ENCODE data around the gene SAE1.
"Not testable (repeated sequence)": the region's sequence is repeated elsewhere in the genome, so short reads cannot be mapped to it uniquely, and the experiment has no call there.

Gene SAE1

DNA sequence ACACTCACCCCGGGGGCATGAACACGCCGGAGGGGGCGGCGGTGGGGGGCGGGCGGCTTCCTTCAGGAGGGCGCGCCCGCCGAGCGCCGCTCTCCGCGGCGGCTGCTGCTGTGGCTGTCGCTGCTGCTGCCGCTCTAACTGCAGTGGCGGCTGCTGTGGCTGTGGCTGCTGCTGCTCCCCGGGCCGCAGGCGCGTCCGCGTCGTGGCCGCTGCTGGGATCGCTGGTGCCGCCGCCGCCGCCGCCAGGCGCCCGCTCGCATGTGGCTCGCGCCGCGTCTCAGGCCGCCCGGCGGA is 100.2 kb downstream of the SAE1 start, which contains the start of gene BBC3:
BBC3 (minus strand) TSS at position 279 of the 294 bp plus-strand sequence. CDS start 2,768 bp downstream, outside the sequence.
- DNase-seq (ENCODE audit: extremely low spot score, insufficient read length, low read depth) (no peak), FAIRE-seq (no peak)

DNA sequence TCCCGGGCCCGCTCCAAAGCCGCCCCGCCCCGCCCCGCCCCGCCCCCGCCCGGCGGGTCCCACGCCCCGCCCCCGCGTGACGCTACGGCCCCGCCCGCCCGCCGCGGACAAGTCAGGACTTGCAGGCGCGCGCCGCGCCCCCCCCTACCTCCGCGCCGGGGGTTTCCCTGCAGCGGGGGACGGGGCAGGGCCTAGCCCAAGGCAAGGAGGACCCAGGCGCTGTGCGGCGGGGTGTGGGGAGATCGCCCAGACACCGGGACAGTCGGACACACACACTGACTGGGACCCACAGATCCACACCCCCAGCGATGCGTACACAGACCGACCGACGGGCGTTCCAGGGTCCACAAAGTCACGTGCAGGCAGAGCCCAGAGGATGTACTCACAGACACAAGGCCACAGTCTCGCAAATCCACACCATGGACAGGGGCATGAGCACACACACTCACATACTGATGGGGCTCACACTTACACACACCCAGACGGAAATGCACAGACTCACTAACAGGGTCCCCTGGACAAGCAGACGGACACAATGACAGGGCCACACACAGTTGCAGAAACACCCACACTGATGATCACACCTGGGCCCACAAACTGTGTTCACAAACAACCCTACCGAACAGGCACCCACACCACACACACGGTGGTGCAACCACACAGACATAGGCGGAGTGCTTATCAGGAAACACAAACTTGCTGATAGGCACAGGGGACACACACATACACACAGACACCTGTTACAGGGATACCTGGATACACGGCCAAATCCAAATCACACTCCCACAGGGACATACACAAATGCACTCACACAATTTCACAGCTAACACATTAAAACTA is 100.8 kb downstream of the SAE1 start:
- DNase-seq (ENCODE audit: extremely low spot score, insufficient read length, low read depth) (no peak), FAIRE-seq (peak; percentile 52)

DNA sequence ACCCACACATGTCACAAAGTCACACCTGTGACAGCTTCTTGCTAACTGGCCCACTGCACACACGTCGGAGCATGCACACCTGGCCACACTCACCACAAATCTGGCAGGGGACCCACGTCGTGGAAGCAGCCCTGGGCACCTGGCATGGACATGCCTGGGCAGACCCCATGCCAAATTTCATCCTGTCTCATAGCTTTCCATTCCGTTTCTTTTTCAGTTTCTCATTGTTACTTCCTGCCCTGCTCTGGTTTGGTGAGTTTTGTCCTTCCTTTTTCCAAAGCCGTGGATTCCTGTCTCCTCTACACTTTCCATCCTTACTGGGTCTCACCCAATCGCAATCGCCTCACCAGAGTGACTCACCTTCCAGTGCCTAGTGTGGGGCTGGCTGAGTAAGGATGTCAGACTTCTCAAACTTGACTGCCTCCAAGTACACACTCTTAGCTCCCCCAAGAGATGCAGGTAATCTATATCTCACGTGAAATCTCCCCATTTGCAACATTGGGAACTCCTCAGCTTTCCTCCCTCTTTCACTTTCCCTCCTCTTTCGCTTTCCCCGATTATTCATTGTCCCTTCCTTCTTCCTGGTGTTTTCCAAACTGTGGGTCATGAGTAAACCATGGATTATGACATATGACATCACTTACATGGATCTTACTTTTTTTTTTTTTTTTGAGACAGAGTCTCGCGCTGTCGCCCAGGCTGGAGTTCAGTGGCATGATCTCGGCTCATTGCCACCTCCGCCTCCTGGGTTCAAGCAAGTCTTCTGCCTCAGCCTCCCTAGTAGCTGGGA is 102.0 kb downstream of the SAE1 start:
- FAIRE-seq (peak; percentile 35), DNase-seq (ENCODE audit: extremely low spot score, insufficient read length, low read depth) (no peak)

DNA sequence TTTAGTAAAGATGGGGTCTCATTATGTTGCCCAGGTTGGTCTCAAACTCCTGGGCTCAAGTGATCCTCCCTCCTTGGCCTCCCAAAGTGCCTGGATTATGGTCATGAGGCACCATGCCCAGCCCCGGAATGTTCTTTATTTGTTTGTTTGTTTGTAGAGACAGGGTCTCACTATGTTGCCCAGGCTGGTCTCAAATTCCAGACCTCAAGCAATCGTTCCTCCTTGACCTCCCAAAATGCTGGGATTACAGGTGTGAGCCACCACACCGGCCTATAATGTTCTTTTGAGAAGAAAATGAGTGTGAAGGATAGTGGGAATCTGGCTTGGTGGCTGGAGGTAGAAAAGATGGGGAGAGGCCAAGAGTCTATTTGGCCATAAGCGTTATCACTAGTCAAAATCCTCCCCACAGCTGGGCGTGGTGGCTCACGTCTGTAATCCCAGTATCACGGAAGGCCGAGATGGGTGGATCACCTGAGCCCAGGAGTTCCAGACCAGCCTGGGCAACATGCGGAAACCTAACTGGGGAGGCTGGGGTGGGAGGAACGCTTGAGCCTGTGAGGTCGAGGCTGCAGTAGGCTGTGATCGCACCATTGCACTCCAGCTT is 105.5 kb downstream of the SAE1 start:
- FAIRE-seq (no peak), DNase-seq (ENCODE audit: extremely low spot score, insufficient read length, low read depth) (no peak)

DNA sequence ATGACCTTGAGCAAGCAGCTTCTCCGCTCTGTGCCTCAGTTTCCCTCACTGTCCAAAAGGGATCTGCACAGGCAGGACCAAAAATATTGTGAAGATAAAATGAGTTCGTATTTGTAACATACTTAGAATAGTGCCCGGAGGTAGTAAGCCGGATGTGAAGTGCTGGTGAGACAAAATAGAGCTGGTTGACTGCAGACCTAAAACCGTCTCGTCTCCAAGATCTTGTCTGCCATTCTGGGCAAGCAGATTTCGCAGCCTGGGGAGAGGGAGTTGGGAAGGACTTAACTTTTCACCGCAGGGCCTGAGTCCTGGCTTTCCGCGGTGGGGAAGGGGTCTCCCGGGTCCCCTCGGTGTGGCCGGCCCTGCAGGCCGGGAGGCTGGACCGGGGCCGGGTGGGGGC is 108.5 kb downstream of the SAE1 start:
- FAIRE-seq (no peak), DNase-seq (ENCODE audit: extremely low spot score, insufficient read length, low read depth) (no peak)

DNA sequence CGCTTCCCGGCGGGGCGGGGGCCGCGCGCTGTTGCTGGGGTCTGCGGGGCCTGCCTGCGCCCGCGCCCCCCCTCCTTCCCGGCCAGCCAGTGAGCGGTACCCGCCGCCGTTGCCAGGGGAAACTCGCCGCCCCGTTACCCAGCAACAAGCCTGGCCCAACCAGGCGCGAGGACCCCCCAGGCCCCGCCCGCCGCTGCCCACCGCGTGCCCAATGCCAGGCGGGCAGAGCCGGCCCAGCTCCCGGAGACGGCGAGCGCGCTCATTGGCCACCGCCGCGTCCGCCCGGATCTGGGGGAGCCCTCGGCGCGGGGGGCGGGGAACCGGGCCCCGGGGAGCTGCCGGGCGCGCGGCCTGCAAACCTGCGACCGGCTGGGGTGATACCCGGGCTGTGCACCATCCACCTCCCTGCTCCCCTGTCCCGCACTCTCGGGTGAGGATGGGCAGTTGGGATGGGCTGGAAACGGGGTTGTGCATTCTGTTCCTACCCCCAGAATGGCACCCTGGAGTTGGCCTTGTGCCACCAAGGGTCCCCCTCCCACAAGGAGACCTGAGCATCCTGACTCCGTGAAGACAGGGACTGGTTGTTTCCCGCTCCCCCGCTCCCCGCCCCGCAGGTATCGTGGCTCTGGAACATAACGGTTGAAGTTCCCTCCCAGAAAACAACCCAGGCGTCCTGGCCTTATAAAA is 109.1 kb downstream of the SAE1 start:
- FAIRE-seq: no peak
- no peak for DNase-seq (ENCODE audit: extremely low spot score, insufficient read length, low read depth)

DNA sequence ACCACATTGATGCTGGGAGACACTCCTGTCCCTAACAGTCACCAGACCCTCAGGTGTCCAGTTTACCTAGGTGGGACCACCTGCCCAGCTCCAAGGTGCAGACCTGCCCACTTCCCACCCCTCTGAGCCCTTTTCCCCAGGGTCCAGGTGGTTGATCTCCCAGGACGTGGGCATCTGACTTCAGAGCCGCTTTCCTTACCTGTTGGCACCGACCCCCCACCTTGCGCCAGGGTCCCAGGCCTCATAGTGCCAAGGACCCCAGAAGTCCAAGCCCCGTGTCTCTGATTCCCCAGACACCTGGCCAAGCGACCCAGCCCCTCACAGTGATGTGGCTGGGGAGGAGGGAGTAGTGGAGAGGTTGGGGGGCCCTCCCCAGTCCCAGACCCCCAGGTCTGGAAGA is 109.9 kb downstream of the SAE1 start:
- FAIRE-seq (no peak), DNase-seq (ENCODE audit: extremely low spot score, insufficient read length, low read depth) (no peak)

DNA sequence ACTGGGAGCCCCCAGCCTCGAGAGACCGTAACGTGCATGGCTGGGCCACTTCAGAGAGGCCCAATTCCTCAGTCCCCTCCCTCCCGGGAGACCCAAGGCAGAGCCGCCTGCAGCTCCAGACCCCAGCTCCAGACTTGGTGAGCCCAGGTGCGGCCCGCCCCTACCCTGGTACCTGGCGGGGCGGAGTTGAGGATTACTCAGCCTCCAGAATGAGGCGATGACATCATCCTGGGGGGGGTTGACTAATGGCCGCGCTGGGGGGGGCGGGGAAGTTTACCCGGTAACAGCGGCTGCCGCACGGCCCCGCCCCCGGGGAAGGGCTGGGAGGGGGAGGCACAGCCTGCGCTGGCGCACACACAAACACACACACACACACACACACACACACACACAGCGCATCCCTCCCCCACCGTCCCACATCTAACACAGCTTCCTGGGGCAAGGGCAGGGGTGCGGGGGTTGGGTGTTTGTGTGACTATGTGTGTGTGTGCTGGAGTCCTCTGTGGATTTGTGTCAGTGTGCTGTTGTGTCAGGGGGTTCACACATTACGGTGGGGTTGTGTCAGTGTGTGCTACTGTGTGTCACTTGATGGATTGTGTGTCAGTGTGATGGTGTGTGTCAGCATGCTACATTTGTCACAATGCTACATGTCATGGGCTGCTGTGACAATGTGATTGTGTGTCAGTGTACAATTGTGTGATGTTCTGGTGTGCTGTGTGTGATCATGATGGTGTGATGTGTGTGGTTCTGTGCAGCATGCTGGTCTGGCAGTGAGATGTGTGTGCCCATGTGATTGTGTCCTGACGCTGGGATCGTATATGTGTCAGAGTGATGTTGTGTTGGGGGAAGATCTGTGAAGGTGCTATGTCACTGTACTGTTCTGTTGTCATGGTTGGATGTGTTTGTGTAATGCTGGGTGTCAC is 110.6 kb downstream of the SAE1 start:
- FAIRE-seq: no peak

DNA sequence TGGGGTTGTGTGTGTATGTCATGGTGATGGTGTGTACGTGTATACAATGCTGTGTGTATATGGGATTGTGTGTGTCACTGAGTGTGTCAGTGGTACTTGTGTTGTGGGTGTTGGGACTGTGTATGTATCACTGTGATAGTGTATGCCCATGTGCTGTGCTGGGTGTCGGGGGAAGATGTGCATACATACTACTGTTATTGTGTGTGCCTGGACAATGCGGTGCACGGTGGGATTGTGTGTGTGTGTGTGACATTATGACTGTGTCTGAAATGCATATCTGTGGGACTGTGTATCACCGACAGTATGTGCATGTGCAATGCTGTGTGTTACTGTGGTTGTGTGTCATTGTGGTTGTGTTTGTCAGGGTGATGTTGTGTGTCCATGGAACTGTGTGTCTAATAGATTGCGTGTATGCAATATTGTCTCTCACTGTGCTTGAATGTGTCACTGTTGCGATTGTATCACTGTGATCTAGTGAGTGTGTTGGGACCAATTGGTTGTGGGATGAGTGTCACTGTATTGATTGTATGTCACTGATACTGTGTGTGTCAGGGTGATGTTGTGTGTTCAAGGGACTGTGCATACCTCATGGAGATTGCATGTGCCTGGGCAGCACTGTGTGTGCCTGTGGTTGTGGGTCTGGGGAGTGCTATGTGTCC is 111.4 kb downstream of the SAE1 start:
- DNase-seq (ENCODE audit: extremely low spot score, insufficient read length, low read depth): no peak

More for the DNA sequence above, 110.6 kb downstream of the SAE1 start:
- DNase-seq (ENCODE audit: extremely low spot score, insufficient read length, low read depth): no peak

DNA sequence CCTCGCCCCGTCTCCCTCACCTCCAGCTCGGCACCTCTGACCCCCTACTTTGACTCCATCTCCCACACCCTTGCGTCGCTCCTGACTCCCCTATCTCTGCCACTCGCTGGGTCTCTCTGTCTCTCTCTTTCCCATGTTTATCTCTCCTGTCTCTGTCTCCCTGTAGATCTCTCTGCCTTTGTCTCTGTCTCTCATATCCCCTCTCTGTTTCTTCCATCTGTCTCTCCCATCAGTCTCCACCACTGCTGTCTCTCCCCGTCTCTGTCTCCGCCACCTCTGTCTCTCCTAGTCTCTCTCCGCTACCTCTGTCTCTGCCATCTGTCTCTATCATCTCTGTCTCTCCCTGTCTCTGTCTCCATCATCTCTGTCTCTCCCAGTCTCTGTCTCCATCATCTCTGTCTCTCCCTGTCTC is 112.7 kb downstream of the SAE1 start:
- DNase-seq (ENCODE audit: extremely low spot score, insufficient read length, low read depth) (no peak), FAIRE-seq (no peak)

More for the DNA sequence above, 111.4 kb downstream of the SAE1 start:
- no peak for FAIRE-seq

DNA sequence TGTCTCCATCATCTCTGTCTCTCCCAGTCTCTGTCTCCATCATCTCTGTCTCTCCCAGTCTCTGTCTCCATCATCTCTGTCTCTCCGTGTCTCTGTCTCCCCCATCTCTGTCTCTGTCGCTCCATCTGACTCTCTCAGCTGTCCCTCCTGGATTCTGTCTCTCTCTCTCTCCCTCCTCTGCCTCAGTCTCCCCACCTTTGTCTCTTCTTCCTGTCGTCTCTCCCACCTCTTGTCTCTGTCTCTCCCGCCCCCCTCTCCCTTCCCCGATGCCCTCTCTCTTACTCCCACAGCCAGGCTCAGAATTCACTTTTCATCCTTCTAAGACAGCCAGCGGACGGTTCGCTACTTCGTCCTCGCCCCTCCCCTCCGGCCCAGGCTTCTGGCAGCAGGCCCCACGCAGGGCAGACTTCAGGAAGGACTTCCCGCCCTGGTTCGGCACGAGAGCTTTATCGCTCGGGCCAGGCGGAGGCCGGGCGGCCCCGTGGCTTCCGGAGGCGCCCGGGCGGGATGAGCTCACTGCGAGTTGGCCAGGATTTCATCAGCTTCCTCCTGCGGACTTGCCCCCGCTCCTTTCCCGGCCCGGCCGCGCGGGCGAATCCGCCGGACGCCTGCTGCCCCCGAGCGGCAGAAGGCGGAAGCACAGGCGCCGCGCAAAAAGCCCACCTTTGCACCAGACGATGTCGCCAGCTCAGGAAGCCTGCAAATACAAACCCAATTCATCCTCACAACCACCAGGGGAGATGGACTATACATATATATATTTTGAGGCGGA is 113.3 kb downstream of the SAE1 start:
- peak; percentile 70 for FAIRE-seq
- no peak for DNase-seq (ENCODE audit: extremely low spot score, insufficient read length, low read depth)

DNA sequence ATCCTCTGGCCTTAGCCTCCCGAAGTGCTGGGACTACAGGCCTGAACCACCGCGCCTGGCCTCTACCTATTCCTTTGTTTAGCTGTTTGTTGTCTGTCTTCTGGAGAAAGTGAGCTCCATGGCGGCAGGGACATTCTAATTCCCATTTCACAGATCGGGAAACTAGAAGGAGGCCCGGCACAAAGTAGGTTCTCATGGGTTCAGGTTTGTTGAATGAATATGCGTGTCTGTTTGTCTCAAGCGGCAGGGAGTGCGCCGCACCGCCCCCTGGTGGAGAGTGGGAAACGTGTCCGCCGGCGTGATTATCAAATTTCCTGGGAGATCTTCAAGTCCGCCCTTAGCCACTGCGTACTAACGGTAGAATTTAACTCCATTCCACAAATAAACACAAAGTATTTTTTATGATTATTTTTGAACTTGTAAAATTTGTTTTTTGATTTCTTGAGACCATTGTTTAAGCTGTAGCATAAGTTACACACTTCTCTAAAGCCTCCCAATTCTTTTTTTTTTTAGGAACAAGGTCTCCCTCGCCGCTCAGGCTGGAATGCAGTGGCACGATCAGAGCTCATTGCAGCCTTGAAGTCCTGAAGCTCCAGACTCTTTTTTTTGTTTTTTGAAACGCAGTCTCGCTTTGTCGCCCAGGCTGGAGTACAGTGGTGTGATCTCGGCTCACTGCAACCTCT is 116.8 kb downstream of the SAE1 start:
- DNase-seq (ENCODE audit: extremely low spot score, insufficient read length, low read depth) (no peak), FAIRE-seq (no peak)

DNA sequence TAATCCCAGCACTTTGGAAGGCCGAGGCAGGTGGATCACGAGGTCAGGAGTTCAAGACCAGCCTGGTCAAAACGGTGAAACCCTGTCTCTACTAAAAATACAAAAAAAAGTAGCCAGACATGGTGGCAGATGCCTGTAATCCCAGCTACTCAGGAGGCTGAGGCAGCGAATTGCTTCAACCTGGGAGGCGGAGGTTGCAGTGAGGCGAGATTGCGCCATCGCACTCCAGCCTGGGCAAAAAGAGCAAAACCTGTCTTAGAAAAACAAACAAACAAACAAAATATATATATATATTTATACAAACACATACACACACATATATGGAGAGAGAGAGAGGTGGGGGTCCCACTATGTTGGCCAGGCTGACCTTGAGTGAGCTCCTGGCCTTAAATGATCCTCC is 122.4 kb downstream of the SAE1 start:
- not testable (repeated sequence) for FAIRE-seq

DNA sequence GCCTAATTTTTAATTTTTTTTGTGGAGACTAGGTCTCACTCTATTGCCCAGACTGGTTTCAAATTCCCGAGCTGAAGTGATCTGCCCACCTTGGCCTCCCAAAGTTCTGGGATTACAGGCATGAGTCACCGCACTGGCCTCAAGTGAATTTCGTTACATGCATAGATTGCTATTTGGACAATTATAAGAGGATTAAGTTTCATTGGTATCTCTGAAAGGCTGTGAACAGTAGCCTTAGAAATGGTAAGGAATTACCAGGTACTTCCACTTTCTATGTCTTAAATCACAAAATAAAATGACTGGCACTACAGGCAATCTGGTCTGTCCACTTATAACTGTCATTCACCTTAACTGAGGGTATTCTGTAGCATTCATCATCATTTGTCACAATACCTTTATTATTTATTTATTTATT is 122.8 kb downstream of the SAE1 start:
- no peak for DNase-seq (ENCODE audit: extremely low spot score, insufficient read length, low read depth)

More for the DNA sequence above, 122.4 kb downstream of the SAE1 start:
- DNase-seq (ENCODE audit: extremely low spot score, insufficient read length, low read depth): not testable (repeated sequence)

DNA sequence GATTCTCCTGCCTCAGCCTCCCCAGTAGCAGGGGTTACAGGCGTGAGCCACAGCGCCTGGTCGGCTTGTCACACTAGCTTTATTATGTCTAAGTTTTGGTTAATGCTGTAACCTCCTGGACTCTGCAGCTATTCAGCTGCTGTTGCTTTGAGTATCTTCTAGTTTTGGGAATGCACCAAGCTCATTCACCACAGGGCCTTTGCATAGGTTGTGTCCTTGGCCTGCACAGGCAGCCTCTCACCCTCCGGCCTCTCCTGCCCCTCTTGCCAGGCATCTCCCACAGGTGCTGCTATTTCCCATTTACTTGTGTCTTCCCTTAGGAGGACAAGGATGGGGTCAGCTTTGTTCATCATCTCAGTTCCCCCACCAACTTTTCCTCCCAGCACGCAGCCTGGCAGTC is 123.3 kb downstream of the SAE1 start:
- FAIRE-seq (no peak), DNase-seq (ENCODE audit: extremely low spot score, insufficient read length, low read depth) (no peak)

More for the DNA sequence above, 122.8 kb downstream of the SAE1 start:
- FAIRE-seq: no peak

DNA sequence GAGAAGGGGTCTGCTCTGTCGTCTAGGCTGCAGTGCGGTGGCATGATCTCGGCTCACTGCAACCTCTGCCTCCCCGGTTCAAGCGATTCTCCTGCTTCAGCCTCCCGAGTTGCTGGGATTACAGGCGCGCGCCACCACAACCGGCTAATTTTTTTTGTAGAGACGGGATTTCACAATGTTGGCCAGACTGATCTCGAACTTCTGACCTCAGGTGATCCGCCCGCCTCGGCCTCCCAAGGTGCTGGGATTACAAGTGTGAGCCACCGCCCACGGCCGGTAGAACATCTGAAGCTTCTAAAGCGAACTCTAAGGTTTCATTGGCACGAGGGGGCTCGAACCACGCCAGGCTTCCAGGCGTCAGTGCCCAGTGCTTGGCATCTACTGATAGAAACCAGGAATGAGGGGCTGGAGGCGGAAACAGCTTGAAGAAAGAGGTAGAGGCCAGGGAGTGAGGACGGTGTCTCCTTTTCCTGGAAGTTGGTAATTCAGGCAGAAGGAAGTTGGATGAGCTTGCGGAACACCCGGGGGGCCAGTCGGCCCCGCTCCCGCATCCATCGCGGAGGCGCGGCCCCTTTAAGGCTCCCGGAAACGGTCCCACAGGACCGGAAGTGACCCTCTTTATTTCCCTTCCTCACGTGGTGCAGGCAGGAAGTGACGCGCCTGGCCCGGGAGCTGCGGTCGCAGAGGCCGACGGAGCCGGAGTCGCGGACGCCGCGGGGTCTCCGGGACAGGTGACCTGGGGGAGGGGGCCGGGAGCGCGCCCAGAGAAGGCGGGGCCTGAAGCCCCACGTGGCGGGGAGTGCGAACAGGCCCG is 125.5 kb downstream of the SAE1 start, which contains the start of gene CCDC9:
CCDC9 (plus strand) TSS at position 647 of the 814 bp plus-strand sequence. CDS start 1,876 bp downstream, outside the sequence.
- no peak for FAIRE-seq
- DNase-seq (ENCODE audit: extremely low spot score, insufficient read length, low read depth): peak; percentile 88

Data from GM18507 (cell line).